Smooth muscle cell (in vitro differentiated cells): Measurements from ENCODE around the gene MOB2. TPM values are rescaled to one million over a fixed set of nuclear protein-coding genes. Genes with fewer than 3 reads are reported as not detected.

Experiments
- DNase-seq: peaks from one replicate; lab custom pipeline; 2025; ENCODE audit not compliant: unreplicated experiment; lab: John Stamatoyannopoulos, UW
- H2AFZ ChIP-seq: fragments of 200-600 bp; sonication (generic); 2 replicates; pipeline ENCODE4 v1.6.0; 2016; ENCODE audit warnings: antibody characterized with exemption, low read depth, mild to moderate bottlenecking
- H3F3A ChIP-seq: fragments of 200-600 bp; sonication (generic); 2 replicates; pipeline ENCODE4 v1.6.0; 2017; ENCODE audit warnings: antibody characterized with exemption, low read depth
- H3K27ac ChIP-seq: fragments of 200-600 bp; sonication (generic); 2 replicates; pipeline ENCODE4 v1.5.1; 2016; ENCODE audit warnings: low read depth, mild to moderate bottlenecking
- H3K27me3 ChIP-seq: fragments of 200-600 bp; sonication (generic); 2 replicates; pipeline ENCODE4 v1.6.1; 2016; ENCODE audit warnings: low read depth, mild to moderate bottlenecking
- H3K36me3 ChIP-seq: fragments of 200-600 bp; sonication (generic); 2 replicates; pipeline ENCODE4 v1.5.1; 2016; ENCODE audit warnings: low read depth
- H3K4me1 ChIP-seq: fragments of 200-600 bp; sonication (generic); 2 replicates; pipeline ENCODE4 v1.5.1; 2016; ENCODE audit warnings: low read depth
- H3K4me2 ChIP-seq: fragments of 200-600 bp; sonication (generic); 2 replicates; pipeline ENCODE4 v1.6.0; 2016; ENCODE audit warnings: mild to moderate bottlenecking
- H3K4me3 ChIP-seq: fragments of 200-600 bp; sonication (generic); 2 replicates; pipeline ENCODE4 v1.5.1; 2016; ENCODE audit warnings: mild to moderate bottlenecking
- H3K79me2 ChIP-seq: fragments of 200-600 bp; sonication (generic); 2 replicates; pipeline ENCODE4 v1.6.0; 2016; ENCODE audit warnings: low read depth, mild to moderate bottlenecking
- H3K9ac ChIP-seq: fragments of 200-600 bp; sonication (generic); 2 replicates; pipeline ENCODE4 v1.6.0; 2016; ENCODE audit warnings: low read depth
- H3K9me3 ChIP-seq: fragments of 200-600 bp; sonication (generic); replicated peaks from 2 replicates; pipeline ENCODE4 v1.5.1; 2016; ENCODE audit warnings: low read depth
- H4K20me1 ChIP-seq: fragments of 200-600 bp; sonication (generic); 2 replicates; pipeline ENCODE4 v1.6.0; 2016; ENCODE audit warnings: low read depth
- CTCF ChIP-seq: fragments of 200-600 bp; sonication (generic); IDR thresholded peaks from 2 replicates; pipeline ENCODE4 v1.5.1; 2017; ENCODE audit warnings: borderline replicate concordance, mild to moderate bottlenecking, antibody characterized with exemption; ENCODE audit not compliant: insufficient read depth, poor library complexity, severe bottlenecking
- WGBS: methylation state at CpG from one replicate; pipeline ENCODE4 v1.1.7; 2016; ENCODE audit warnings: low lambda C conversion rate; 5-methylcytosine and 5-hydroxymethylcytosine counted together
- polyA plus RNA-seq: library from polyadenylated mRNA; unstranded; fragments of >200 nt; fragmentation: Nextera tagmentation; extraction: Ambion mirVana; gene quantifications from 2 replicates; pipeline ENCODE4 v1.2.1, GENCODE V29; 2016
- total RNA-seq: library from RNA; depleted of rRNA; stranded (reverse); fragments of >200 nt; gene quantifications from 2 replicates; pipeline ENCODE4 v1.2.3, GENCODE V29; 2014

Gene MOB2
- total and polyA plus RNA-seq, 2 experiments from 2014 or later, result 2.5 to 24.0 TPM

- Histone ChIP-seq H3K4me2 (no peak overlapping the region), H3K9me3 (no peaks in the 10 kb centered on the region), H3F3A (no peaks in the 10 kb centered on the region), H3K4me3 (no peak overlapping the region), H3K4me1 (no peaks in the 10 kb centered on the region), H3K36me3 (no peaks in the 10 kb centered on the region), H3K27ac (no peak overlapping the region), H2AFZ (no peak overlapping the region), H3K79me2 (peaks cover 13% of the 10 kb centered on the region), H4K20me1 (peaks cover 100% of the 10 kb centered on the region), H3K27me3 (no peaks in the 10 kb centered on the region), H3K9ac (no peak overlapping the region)
- no peak for TF ChIP-seq CTCF
- 94% methylated on average over 21 of the region's 21 CpGs for WGBS
- no peak for DNase-seq
Observed at GRCh38 chr11:1521382-1522080, 35.0 kb upstream of the MOB2 start.

- Histone ChIP-seq H3K4me2 (no peak overlapping the region), H4K20me1 (peaks cover 100% of the 10 kb centered on the region)
Observed at GRCh38 chr11:1520663-1521267, 34.2 kb upstream of the MOB2 start.

GRCh38 chr11:1520209-1520662 lies 33.7 kb upstream of the MOB2 start:
- WGBS, result 92% methylated on average over 13 of the region's 13 CpGs
- H3K4me3 ChIP-seq, result no peak overlapping the region
- H3F3A ChIP-seq, result no peaks in the 10 kb centered on the region
- peaks cover 13% of the 10 kb centered on the region for H3K79me2 ChIP-seq
- no peak overlapping the region for H3K9ac ChIP-seq
- no peak overlapping the region for H3K4me2 ChIP-seq
- no peaks in the 10 kb centered on the region for H3K36me3 ChIP-seq
- TF ChIP-seq CTCF, result no peak
- H2AFZ ChIP-seq, result no peak overlapping the region
- H4K20me1 ChIP-seq, result peaks cover 100% of the 10 kb centered on the region
- no peak for DNase-seq
- no peaks in the 10 kb centered on the region for H3K4me1 ChIP-seq
- no peak overlapping the region for H3K27ac ChIP-seq
- H3K9me3 ChIP-seq, result no peaks in the 10 kb centered on the region
- no peaks in the 10 kb centered on the region for H3K27me3 ChIP-seq

More at GRCh38 chr11:1520663-1521267, 34.2 kb upstream of the MOB2 start:
- WGBS, result 83% methylated on average over 19 of the region's 19 CpGs
- Histone ChIP-seq H3K27me3 (no peaks in the 10 kb centered on the region), H3K36me3 (no peaks in the 10 kb centered on the region), H3K4me3 (no peak overlapping the region), H3F3A (no peaks in the 10 kb centered on the region), H3K4me1 (no peaks in the 10 kb centered on the region), H3K27ac (no peak overlapping the region), H3K79me2 (peaks cover 13% of the 10 kb centered on the region), H3K9me3 (no peaks in the 10 kb centered on the region), H2AFZ (no peak overlapping the region), H3K9ac (no peak overlapping the region)
- DNase-seq, result no peak
- no peak for TF ChIP-seq CTCF
